PC-9 (cell line): ENCODE data around the gene NUDCD3. TPM values are rescaled to one million over a fixed set of nuclear protein-coding genes. Genes with fewer than 3 reads are reported as not detected.
A peak's percentile ranks its signal among the peaks of the same experiment; 100 is the strongest.

Experiments
- BruUV-seq: library from RNA; stranded (reverse); fragments of 400-500 nt; replicated peaks from 2 replicates; lab custom pipeline; 2021; lab: Mats Ljungman, UMichigan
- CTCF ChIA-PET: fragments of 300-600 bp; sonication (Branson Sonifier 250); formaldehyde crosslinking; loops from one replicate; lab custom pipeline; 2022; ENCODE audit warnings: antibody characterized with exemption; lab: Charles Lee
- POLR2A ChIA-PET: fragments of 300-600 bp; sonication (Branson Sonifier 250); formaldehyde crosslinking; loops from one replicate; lab custom pipeline; 2022; ENCODE audit warnings: antibody characterized with exemption; ENCODE audit not compliant: unreplicated experiment; lab: Charles Lee
- DNase-seq, 2 experiments: peaks; one replicate each; pipeline versions ENCODE4 v3.0.0 to v3.0.0-alpha.2; 2015 to 2022; ENCODE audit warnings: mixed read lengths in 1 of 2
- H2AFZ ChIP-seq: fragments of 200-600 bp; sonication (generic); 2 replicates; pipeline ENCODE4 v1.8.1; 2017; ENCODE audit warnings: antibody characterized with exemption
- H3F3A ChIP-seq: fragments of 200-600 bp; sonication (generic); 2 replicates; pipeline ENCODE4 v1.8.1; 2017; ENCODE audit warnings: antibody characterized with exemption, mild to moderate bottlenecking, low read depth; ENCODE audit not compliant: insufficient read depth
- H3K27ac ChIP-seq: fragments of 200-600 bp; sonication (generic); 2 replicates; pipeline ENCODE4 v1.6.1; 2016; ENCODE audit warnings: mixed run types
- H3K27me3 ChIP-seq: fragments of 200-600 bp; sonication (generic); 2 replicates; pipeline ENCODE4 v1.6.1; 2016; ENCODE audit warnings: low read depth, mixed run types; ENCODE audit not compliant: insufficient read depth
- H3K36me3 ChIP-seq: fragments of 200-600 bp; sonication (generic); 2 replicates; pipeline ENCODE4 v1.6.1; 2016; ENCODE audit warnings: low read depth, mixed run types
- H3K4me1 ChIP-seq: fragments of 200-600 bp; sonication (generic); replicated peaks from 2 replicates; pipeline ENCODE4 v1.6.1; 2016; ENCODE audit warnings: mixed run types; ENCODE audit not compliant: insufficient read depth
- H3K4me2 ChIP-seq: fragments of 200-600 bp; sonication (generic); 2 replicates; pipeline ENCODE4 v1.6.1; 2017; ENCODE audit warnings: mixed run types
- H3K4me3 ChIP-seq: fragments of 200-600 bp; sonication (generic); 2 replicates; pipeline ENCODE4 v1.6.1; 2016; ENCODE audit warnings: mixed run types
- H3K79me2 ChIP-seq: fragments of 200-600 bp; sonication (generic); 2 replicates; pipeline ENCODE4 v1.6.1; 2017; ENCODE audit warnings: low read depth, mixed run types
- H3K9me2 ChIP-seq: fragments of 200-600 bp; sonication (generic); 2 replicates; pipeline ENCODE4 v1.8.1; 2017; ENCODE audit warnings: mild to moderate bottlenecking; ENCODE audit not compliant: insufficient read depth
- H3K9me3 ChIP-seq: fragments of 200-600 bp; sonication (generic); 2 replicates; pipeline ENCODE4 v1.8.1; 2016; ENCODE audit warnings: low read depth; ENCODE audit not compliant: insufficient read depth
- H4K20me1 ChIP-seq: fragments of 200-600 bp; sonication (generic); 2 replicates; pipeline ENCODE4 v1.8.1; 2017; ENCODE audit not compliant: insufficient read depth
- CTCF ChIP-seq: fragments of 200-600 bp; sonication (generic); conservative IDR thresholded peaks from 2 replicates; pipeline ENCODE4 v1.6.1; 2017; ENCODE audit warnings: mixed run types, antibody characterized with exemption, mild to moderate bottlenecking, moderate library complexity
- EZH2 ChIP-seq: fragments of 200-600 bp; sonication (generic); IDR thresholded peaks from 2 replicates; pipeline ENCODE4 v1.8.0; 2017; ENCODE audit warnings: antibody characterized with exemption, low read depth
- intact Hi-C: fragments of 100-400 bp; cut with micrococcal nuclease; formaldehyde crosslinking; loops from one replicate; pipeline ENCODE4 v1.10.0; 2022; ENCODE audit not compliant: unreplicated experiment
- total RNA-seq: library from RNA; stranded (reverse); gene quantifications from 2 replicates; pipeline ENCODE4 v1.2.3, GENCODE V29; 2021

NUDCD3 gene
- total RNA-seq, 1 experiment from 2014 or later: 149 TPM

DNA sequence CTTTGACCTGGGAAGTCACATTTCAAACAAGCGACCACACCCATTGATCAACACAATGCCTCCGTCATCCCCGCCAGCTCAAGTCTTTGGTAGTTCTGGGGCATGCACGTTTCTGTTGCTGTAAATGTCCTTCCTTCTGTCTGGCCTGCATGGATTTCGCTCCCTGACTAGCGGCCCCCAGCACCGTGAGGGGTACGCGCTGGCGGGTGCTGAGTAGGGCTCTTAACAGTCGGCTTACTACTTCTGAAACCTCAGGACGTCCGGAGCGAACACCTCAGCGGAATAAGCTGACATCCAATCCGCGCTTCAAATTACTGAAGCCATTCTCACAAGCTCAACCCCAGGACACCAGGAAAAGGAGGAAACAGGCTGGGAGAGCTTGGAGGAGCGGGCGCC, 505 bp downstream of the NUDCD3 start:
- Histone ChIP-seq H3K9me3 (no peaks in the 10 kb centered on the region), H3K9me2 (no peaks in the 10 kb centered on the region), H3K4me1 (peaks cover 27% of the 10 kb centered on the region), H3K4me3 (peak overlapping the region; percentile 86), H2AFZ (peak overlapping the region; percentile 98), H3K36me3 (peaks cover 14% of the 10 kb centered on the region; the same call in 1 of the 2 replicates), H3K4me2 (peak overlapping the region; percentile 81), H4K20me1 (peaks cover 38% of the 10 kb centered on the region), H3K79me2 (peaks cover 53% of the 10 kb centered on the region), H3K27me3 (no peaks in the 10 kb centered on the region), H3K27ac (peak overlapping the region; percentile 92), H3F3A (no peaks in the 10 kb centered on the region; the same call in none of the 2 replicates)
- POLR2A ChIA-PET: interaction anchor here (0.6 to 0.7 kb wide), 3 partner anchors 84 to 789 kb away, joined by 3 to 14 read pairs (median 6); partner anchors contain the start of genes DDX56 and H2AZ2
- peak in 1 of 2 experiments; percentile 54 for DNase-seq
- CTCF ChIA-PET: interaction anchor here (0.5 to 2.1 kb wide), 4 partner anchors 16 to 560 kb away, joined by 3 to 7 read pairs (median 6); no protein-coding TSS in a partner anchor
- BruUV-seq: TSS peak; percentile 71
- TF ChIP-seq EZH2: no peak
- TF ChIP-seq CTCF: no peak
- intact Hi-C loops: loop anchor here (1.0 kb wide), 2 partner anchors 75 to 358 kb away; partner anchors contain the start of gene H2AZ2

DNA sequence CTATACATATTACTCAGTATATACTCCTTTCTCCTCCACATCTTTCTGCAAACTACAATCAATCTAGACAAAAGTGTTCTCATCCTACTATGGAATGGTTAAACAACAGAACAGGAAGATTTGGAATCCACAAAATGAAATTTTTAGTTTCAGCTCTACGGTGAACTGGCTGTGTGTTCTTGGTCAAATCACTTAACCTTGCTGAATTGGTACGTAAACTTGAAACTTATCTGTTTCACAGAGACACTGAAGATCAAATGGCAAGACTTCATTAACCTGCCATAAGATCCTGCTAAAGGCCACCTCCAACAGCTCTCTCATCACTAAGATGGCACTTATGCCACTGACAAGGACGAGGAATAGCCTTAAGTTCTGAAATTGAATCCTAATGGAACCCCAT, 1.5 kb downstream of the NUDCD3 start:
- no peak overlapping the region for H2AFZ ChIP-seq
- BruUV-seq: no TSS peak
- POLR2A ChIA-PET: no interaction called here
- H3F3A ChIP-seq: no peaks in the 10 kb centered on the region; the same call in none of the 2 replicates
- no peaks in the 10 kb centered on the region for H3K9me2 ChIP-seq
- no peaks in the 10 kb centered on the region for H3K27me3 ChIP-seq
- H3K9me3 ChIP-seq: no peaks in the 10 kb centered on the region
- peak overlapping the region; percentile 86 for H3K4me3 ChIP-seq
- H3K79me2 ChIP-seq: peaks cover 63% of the 10 kb centered on the region
- no peak for DNase-seq
- intact Hi-C loops: no loop called here
- TF ChIP-seq CTCF (no peak), EZH2 (no peak)
- H3K36me3 ChIP-seq: peaks cover 24% of the 10 kb centered on the region
- H3K4me2 ChIP-seq: peak overlapping the region; percentile 81
- CTCF ChIA-PET: interaction anchor here (0.6 kb wide), 1 partner anchor 280 kb away, joined by 3 read pairs; no protein-coding TSS in a partner anchor
- no peak overlapping the region for H3K27ac ChIP-seq
- H3K4me1 ChIP-seq: peaks cover 27% of the 10 kb centered on the region
- peaks cover 38% of the 10 kb centered on the region for H4K20me1 ChIP-seq

DNA sequence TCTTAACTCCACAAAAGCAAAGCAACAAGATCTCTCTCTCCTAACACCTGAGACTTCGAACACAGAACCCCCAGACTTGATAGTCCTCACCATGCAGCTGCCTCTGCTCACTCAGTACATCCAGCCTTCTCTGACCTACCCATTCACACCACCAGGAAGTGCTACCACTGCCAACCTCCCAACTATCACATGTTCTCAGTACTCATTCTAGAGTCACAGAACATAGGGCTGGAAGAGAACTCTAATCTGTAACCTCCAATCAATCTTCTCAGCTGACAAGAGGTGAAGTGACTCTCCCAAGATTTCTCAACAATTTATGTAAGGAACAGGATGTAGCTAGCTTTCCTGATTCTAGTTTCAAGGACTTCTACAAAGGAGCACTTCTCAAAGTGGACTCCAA, 3.8 kb downstream of the NUDCD3 start:
- intact Hi-C loops: no loop called here
- H3K9me3 ChIP-seq: no peaks in the 10 kb centered on the region
- no peak for TF ChIP-seq CTCF
- H3K36me3 ChIP-seq: peaks cover 46% of the 10 kb centered on the region
- no peak overlapping the region for H3K27ac ChIP-seq
- no peak overlapping the region for H2AFZ ChIP-seq
- no peaks in the 10 kb centered on the region for H3K27me3 ChIP-seq
- H3F3A ChIP-seq: no peaks in the 10 kb centered on the region; the same call in none of the 2 replicates
- H3K4me1 ChIP-seq: peaks cover 27% of the 10 kb centered on the region
- CTCF ChIA-PET: interaction anchor here (0.6 kb wide), 1 partner anchor 286 kb away, joined by 8 read pairs; the partner anchor contains the start of gene YKT6
- peak in 1 of 2 experiments; percentile 50 for DNase-seq
- H3K9me2 ChIP-seq: no peaks in the 10 kb centered on the region
- H4K20me1 ChIP-seq: peaks cover 38% of the 10 kb centered on the region
- no peak overlapping the region for H3K4me3 ChIP-seq
- peak overlapping the region; percentile 21 for H3K4me2 ChIP-seq
- peaks cover 83% of the 10 kb centered on the region for H3K79me2 ChIP-seq
- BruUV-seq: no TSS peak
- POLR2A ChIA-PET: no interaction called here
